ENCODE data around the gene ATP10B.

Gene ATP10B

GRCh38 chr5:160685695-160686094, 166.3 kb downstream of the ATP10B start:
- no peak for DNase-seq (ENCODE audit: low read depth, low spot score)
- H3K4me3 ChIP-seq (ENCODE audit: low read depth, low read length), result no peak overlapping the region
- in situ Hi-C loops (cut with HindIII; ENCODE audit: low sequenced_read_pairs), result no loop called here
- no peak for TF ChIP-seq CTCF (IDR thresholded peaks at IDR 0.05; ENCODE audit: low read depth, low read length)

- no peak for DNase-seq (ENCODE audit: low read depth, low spot score)
- no peak for TF ChIP-seq CTCF (IDR thresholded peaks at IDR 0.05; ENCODE audit: low read depth, low read length)
- no peak overlapping the region for H3K4me3 ChIP-seq (ENCODE audit: low read depth, low read length)
- in situ Hi-C loops (cut with HindIII; ENCODE audit: low sequenced_read_pairs), result no loop called here
These were observed 166.8 kb downstream of the ATP10B start for GRCh38 chr5:160685219-160685618.

GRCh38 chr5:160679567-160680309, 172.3 kb downstream of the ATP10B start:
- in situ Hi-C loops (cut with HindIII; ENCODE audit: low sequenced_read_pairs), result no loop called here

GRCh38 chr5:160675988-160676387, 176.0 kb downstream of the ATP10B start:
- H3K4me3 ChIP-seq (ENCODE audit: low read depth, low read length), result no peak overlapping the region
- TF ChIP-seq CTCF (IDR thresholded peaks at IDR 0.05; ENCODE audit: low read depth, low read length), result no peak
- DNase-seq (ENCODE audit: low read depth, low spot score), result no peak
- in situ Hi-C loops (cut with HindIII; ENCODE audit: low sequenced_read_pairs), result no loop called here

More at GRCh38 chr5:160679567-160680309, 172.3 kb downstream of the ATP10B start:
- no peak for DNase-seq (ENCODE audit: low read depth, low spot score)
- no peak overlapping the region for H3K4me3 ChIP-seq (ENCODE audit: low read depth, low read length)
- TF ChIP-seq CTCF (IDR thresholded peaks at IDR 0.05; ENCODE audit: low read depth, low read length), result no peak

- TF ChIP-seq CTCF (IDR thresholded peaks at IDR 0.05; ENCODE audit: low read depth, low read length), result no peak
- DNase-seq (ENCODE audit: low read depth, low spot score), result no peak
- in situ Hi-C loops (cut with HindIII; ENCODE audit: low sequenced_read_pairs), result no loop called here
- H3K4me3 ChIP-seq (ENCODE audit: low read depth, low read length), result no peak overlapping the region
These were observed 177.1 kb downstream of the ATP10B start for GRCh38 chr5:160674901-160675300.

GRCh38 chr5:160672521-160672920, 179.5 kb downstream of the ATP10B start:
- DNase-seq (ENCODE audit: low read depth, low spot score), result no peak
- no peak for TF ChIP-seq CTCF (IDR thresholded peaks at IDR 0.05; ENCODE audit: low read depth, low read length)
- H3K4me3 ChIP-seq (ENCODE audit: low read depth, low read length), result no peak overlapping the region
- in situ Hi-C loops (cut with HindIII; ENCODE audit: low sequenced_read_pairs), result no loop called here

All from astrocyte of the spinal cord (primary cell).